Activated CD8-positive, alpha-beta T cell treated with anti-CD3 and anti-CD28 coated beads for 36 hours (primary cell): Measurements from ENCODE around the gene FRYL. TPM values are rescaled to one million over a fixed set of nuclear protein-coding genes. Genes with fewer than 3 reads are reported as not detected.
"Not testable (repeated sequence)": the region's sequence is repeated elsewhere in the genome, so short reads cannot be mapped to it uniquely, and the experiment has no call there.

Source experiments
- ATAC-seq: fragments of 200-7000 bp; cut with Tn5 transposase; one replicate; pipeline ENCODE4 v1.10.0; 2021; ENCODE audit warnings: mild to moderate bottlenecking, moderate library complexity
- CTCF ChIA-PET: fragments of 350-600 bp; sonication (Branson Sonifier 250); formaldehyde crosslinking; loops from one replicate; lab custom pipeline; 2021; ENCODE audit warnings: antibody characterized with exemption; lab: Charles Lee
- POLR2A ChIA-PET: fragments of 350-600 bp; sonication (Branson Sonifier 250); formaldehyde crosslinking; loops from one replicate; lab custom pipeline; 2021; ENCODE audit warnings: antibody characterized with exemption; lab: Charles Lee
- DNase-seq: peaks from one replicate; pipeline ENCODE4 v3.0.0-alpha.2; 2020
- H3K27ac Mint-ChIP-seq: one replicate; pipeline ENCODE4 v1.8.0; 2021; ENCODE audit warnings: mild to moderate bottlenecking, mixed read lengths
- H3K27me3 Mint-ChIP-seq: one replicate; pipeline ENCODE4 v1.8.0; 2021; ENCODE audit warnings: mixed read lengths
- H3K36me3 Mint-ChIP-seq: one replicate; pipeline ENCODE4 v1.8.0; 2021; ENCODE audit warnings: low read depth, mixed read lengths
- H3K4me1 Mint-ChIP-seq: one replicate; pipeline ENCODE4 v1.8.0; 2021; ENCODE audit warnings: low read depth, mixed read lengths
- H3K4me3 Mint-ChIP-seq: one replicate; pipeline ENCODE4 v1.8.0; 2021; ENCODE audit warnings: mild to moderate bottlenecking, moderate library complexity, mixed read lengths
- H3K9me3 Mint-ChIP-seq: one replicate; pipeline ENCODE4 v1.8.0; 2021; ENCODE audit warnings: mixed read lengths
- CTCF ChIP-seq: fragments of 200-600 bp; IDR thresholded peaks from one replicate; pipeline ENCODE4 v1.8.0; 2022; ENCODE audit warnings: antibody characterized with exemption, mild to moderate bottlenecking
- intact Hi-C: fragments of 100-400 bp; cut with micrococcal nuclease; formaldehyde crosslinking; loops from one replicate; pipeline ENCODE4 v1.10.0; 2022
- total RNA-seq, 2 experiments: library from RNA; stranded (reverse); gene quantifications; one replicate each; pipeline ENCODE4 v1.2.3, GENCODE V29; 2021

The FRYL gene
- total RNA-seq, 2 experiments from 2014 or later, result 66.6 to 73.2 TPM

DNA sequence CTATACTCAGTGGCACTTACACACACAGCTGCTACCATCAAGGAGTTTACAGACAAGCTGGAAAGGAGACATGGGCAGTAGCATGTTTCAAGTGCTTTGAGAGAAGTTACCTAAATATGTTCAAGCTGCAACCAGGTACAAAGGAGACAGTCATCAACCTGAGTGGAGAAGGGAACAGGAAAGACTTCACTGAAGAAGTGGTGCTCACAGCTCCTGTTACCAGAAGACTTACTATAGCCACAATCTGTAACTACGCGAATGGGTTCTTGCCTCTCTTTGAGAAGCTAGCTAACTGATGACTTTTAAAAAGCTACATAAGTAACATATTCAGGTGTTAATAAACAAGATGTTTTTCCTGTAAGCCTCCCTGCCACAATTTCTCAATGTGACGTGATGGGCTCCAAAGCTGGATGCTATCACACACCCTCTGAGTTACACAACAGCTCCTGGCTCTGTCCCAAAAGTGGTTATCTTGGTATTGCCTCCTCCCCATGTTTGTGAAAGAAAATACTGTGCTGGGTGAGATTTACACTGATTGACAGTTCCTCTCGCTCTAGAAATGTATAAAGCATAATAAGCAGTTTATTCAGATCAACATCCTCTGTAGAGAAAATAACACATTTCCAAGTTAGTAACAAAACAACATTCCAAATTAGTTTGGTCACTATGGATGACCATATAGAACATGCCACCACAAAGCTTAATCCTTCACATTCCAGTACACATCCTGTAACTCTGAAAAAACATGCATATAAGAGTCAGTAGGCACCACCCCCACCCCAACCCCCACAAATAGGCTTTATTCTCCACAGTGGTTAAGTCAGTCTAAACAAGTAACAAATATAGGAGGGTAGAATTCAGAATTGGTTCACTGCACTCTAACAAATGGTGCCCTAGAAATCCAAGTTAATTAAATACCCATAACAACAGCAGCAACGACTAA lies 81.8 kb downstream of the FRYL start:
- H3K4me1 Mint-ChIP-seq, result peaks cover 64% of the 10 kb centered on the region
- H3K4me3 Mint-ChIP-seq, result no peak overlapping the region
- H3K36me3 Mint-ChIP-seq, result peaks cover 14% of the 10 kb centered on the region
- H3K27ac Mint-ChIP-seq, result no peak overlapping the region
- no peaks in the 10 kb centered on the region for H3K9me3 Mint-ChIP-seq
- CTCF ChIA-PET, result interaction anchor here (0.9 to 1.4 kb wide), 3 partner anchors 11 to 83 kb away, joined by 3 to 5 read pairs (median 4); no protein-coding TSS in a partner anchor
- no peaks in the 10 kb centered on the region for H3K27me3 Mint-ChIP-seq
- intact Hi-C loops, result no loop called here
- DNase-seq (no peak), ATAC-seq (no peak)
- POLR2A ChIA-PET, result no interaction called here
- TF ChIP-seq CTCF, result no peak

DNA sequence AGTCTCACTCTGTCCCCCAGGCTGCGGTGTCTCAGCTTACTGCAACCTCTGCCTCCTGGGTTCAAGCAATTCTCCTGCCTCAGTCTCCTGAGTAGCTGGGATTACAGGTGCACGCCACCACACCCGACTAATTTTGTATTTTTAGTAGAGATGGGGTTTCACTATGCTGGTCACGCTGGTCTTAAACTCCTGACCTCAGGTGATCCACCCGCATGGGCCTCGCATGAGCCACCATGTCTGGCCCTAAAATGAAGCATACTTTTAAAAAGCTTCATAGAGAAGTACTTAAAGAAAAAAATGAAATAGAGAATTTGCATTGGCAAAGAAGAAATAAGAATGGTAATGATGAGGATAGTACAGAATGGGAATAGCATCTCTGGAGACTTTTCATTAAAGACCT lies 82.6 kb downstream of the FRYL start:
- POLR2A ChIA-PET, ATAC-seq, H3K9me3 Mint-ChIP-seq, DNase-seq, H3K4me3 Mint-ChIP-seq, H3K27ac Mint-ChIP-seq, intact Hi-C loops, H3K27me3 Mint-ChIP-seq: not testable (repeated sequence)
- CTCF ChIA-PET, result interaction anchor here (0.9 to 1.4 kb wide), 3 partner anchors 10 to 84 kb away, joined by 3 to 5 read pairs (median 4); no protein-coding TSS in a partner anchor
- Mint-ChIP-seq H3K4me1 (peaks cover 59% of the 10 kb centered on the region), H3K36me3 (peaks cover 12% of the 10 kb centered on the region)

GRCh38 chr4:48694824-48695223 lies 85.3 kb downstream of the FRYL start:
- no peak overlapping the region for H3K4me3 Mint-ChIP-seq
- no peak for TF ChIP-seq CTCF
- peaks cover 12% of the 10 kb centered on the region for H3K36me3 Mint-ChIP-seq
- H3K9me3 Mint-ChIP-seq, result no peaks in the 10 kb centered on the region
- H3K4me1 Mint-ChIP-seq, result peaks cover 52% of the 10 kb centered on the region
- POLR2A ChIA-PET, result no interaction called here
- intact Hi-C loops, result no loop called here
- no peak overlapping the region for H3K27ac Mint-ChIP-seq
- DNase-seq (no peak), ATAC-seq (no peak)
- H3K27me3 Mint-ChIP-seq, result no peaks in the 10 kb centered on the region
- CTCF ChIA-PET, result interaction anchor here (1.1 to 1.4 kb wide), 2 partner anchors 93 to 116 kb away, joined by 3 read pairs; no protein-coding TSS in a partner anchor

GRCh38 chr4:48693856-48694574 lies 86.1 kb downstream of the FRYL start:
- POLR2A ChIA-PET, result no interaction called here
- intact Hi-C loops, result no loop called here
- H3K27ac Mint-ChIP-seq, result no peak overlapping the region
- CTCF ChIA-PET, result interaction anchor here (1.1 kb wide), 1 partner anchor 62 kb away, joined by 3 read pairs; no protein-coding TSS in a partner anchor
- H3K27me3 Mint-ChIP-seq, result no peaks in the 10 kb centered on the region
- H3K36me3 Mint-ChIP-seq, result peaks cover 12% of the 10 kb centered on the region
- H3K4me1 Mint-ChIP-seq, result peaks cover 45% of the 10 kb centered on the region
- ATAC-seq, result no peak
- TF ChIP-seq CTCF, result no peak
- no peaks in the 10 kb centered on the region for H3K9me3 Mint-ChIP-seq
- H3K4me3 Mint-ChIP-seq, result no peak overlapping the region
- DNase-seq, result no peak

DNA sequence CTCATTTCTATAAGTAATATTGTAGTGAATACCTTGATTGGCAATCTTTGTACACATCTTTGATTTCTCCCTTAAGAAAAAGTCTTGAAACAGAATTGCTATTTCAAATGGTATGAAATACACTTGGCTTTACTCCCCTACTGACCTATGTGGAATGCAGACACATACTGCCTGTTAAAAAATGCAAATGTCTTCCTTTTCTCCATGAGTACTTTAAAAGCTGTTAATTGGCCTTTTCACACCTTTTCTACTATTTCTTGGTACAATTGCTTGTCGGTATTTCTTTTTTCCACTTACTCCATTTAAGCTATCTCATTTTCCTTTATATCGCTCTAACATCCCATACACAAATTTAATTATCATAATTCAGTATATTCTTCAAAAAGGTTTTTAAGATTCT lies 87.2 kb downstream of the FRYL start:
- intact Hi-C loops, result no loop called here
- Mint-ChIP-seq H3K4me1 (peaks cover 38% of the 10 kb centered on the region), H3K4me3 (no peak overlapping the region), H3K9me3 (no peaks in the 10 kb centered on the region), H3K27ac (no peak overlapping the region), H3K36me3 (peaks cover 11% of the 10 kb centered on the region), H3K27me3 (no peaks in the 10 kb centered on the region)
- ChIA-PET POLR2A (no interaction called here), CTCF (interaction anchor here (1.1 kb wide), 1 partner anchor 64 kb away, joined by 3 read pairs; no protein-coding TSS in a partner anchor)
- TF ChIP-seq CTCF, result no peak
- ATAC-seq (no peak), DNase-seq (no peak)
